ENCODE data around the gene TRAPPC13.
"Not testable (repeated sequence)": the region's sequence is repeated elsewhere in the genome, so short reads cannot be mapped to it uniquely, and the experiment has no call there.

Gene TRAPPC13

DNA sequence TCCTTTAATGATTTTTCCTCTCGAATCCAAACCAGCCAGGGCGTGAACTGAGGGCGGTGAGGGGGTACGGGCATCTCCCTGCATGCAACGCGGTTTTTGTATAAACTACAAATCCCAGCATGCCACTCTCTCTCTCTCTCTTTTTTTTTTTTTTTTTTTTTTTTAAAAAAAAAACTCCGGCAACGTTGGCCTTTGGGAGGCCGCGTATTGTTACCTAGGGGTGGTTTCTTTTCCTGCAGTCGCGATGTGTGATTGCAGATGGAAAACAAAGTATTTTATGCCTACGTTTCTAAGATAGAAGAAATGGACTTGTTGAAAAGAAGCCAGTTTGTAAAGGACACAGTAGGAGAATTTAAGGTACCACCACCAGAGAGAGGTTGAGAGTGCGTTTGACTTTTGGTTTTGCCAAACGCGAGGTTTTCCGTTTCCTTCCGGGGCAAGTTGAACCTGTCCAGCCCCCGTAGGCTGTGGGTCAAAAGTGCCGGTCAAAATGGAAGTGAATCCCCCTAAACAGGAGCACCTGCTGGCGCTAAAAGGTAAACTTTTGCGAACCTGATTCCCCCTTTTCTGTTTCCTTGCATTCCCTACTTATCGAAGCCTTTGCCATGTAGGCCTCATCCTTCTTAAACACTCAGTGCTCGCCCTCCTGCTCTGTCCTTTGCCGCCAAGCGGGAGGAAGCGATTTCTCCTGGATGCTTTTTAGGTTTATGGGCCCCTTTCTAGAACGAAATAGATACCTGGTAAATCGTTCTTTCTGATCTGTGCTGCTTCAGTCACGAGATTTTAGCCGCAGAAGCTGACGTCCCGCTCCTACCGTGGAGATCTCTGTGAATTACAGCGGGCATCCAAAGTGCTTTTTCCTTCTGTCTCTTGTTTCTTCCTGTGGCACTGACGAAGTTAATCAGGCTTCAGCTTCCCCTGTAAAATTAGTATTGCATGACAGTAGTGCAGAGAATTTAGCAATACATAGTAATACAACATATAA, at the start of gene TRAPPC13, which contains the start of gene SHLD3:
TSS of gene TRAPPC13 (plus strand) at position 457 of the 985 bp plus-strand sequence. CDS start at position 491, 34 bp downstream.
TSS of gene SHLD3 (plus strand) at position 457 of the 985 bp plus-strand sequence. CDS start 4,561 bp downstream, outside the sequence.
- Histone ChIP-seq H3K27ac (ENCODE audit: low read length) (peak within 1 kb of the TSS; percentile 94), H3K4me1 (ENCODE audit: control insufficient read depth, low read depth, low read length) (peaks cover 17% of the 10 kb centered on the region), H3K9me3 (ENCODE audit: control insufficient read depth, low read depth, low read length) (no peaks in the 10 kb centered on the region), H3K9ac (ENCODE audit: low read length) (peak within 1 kb of the TSS; percentile 95), H3K4me3 (ENCODE audit: low read length) (peak within 1 kb of the TSS; percentile 83), H3K36me3 (ENCODE audit: control insufficient read depth, low read depth, low read length) (peaks cover 6% of the 10 kb centered on the region), H3K27me3 (ENCODE audit: control insufficient read depth, insufficient read depth, low read length) (no peaks in the 10 kb centered on the region)

DNA sequence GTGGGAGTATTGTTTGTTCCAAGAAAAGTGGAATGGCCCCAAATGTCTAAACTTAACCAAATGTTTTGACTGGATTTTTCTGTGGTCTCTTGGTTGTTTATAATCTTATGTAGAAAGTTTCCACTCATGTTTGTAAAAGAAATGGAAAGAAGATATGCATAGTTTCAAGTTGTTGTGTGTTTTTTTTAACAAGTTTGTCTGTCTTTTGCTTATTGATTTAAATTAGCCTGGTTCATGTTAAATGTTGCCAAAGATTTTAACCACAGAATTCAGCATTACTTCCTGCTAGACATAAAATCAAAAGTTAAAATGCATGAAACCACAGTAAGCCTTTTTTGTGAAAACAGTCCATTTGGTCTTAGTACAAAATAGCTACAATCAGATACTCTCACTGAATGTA, 47.7 kb upstream of the TRAPPC13 start:
- H3K9me3 ChIP-seq (ENCODE audit: control insufficient read depth, low read depth, low read length), result no peaks in the 10 kb centered on the region
- no peaks in the 10 kb centered on the region for H3K27me3 ChIP-seq (ENCODE audit: control insufficient read depth, insufficient read depth, low read length)
- H3K4me3 ChIP-seq (ENCODE audit: low read length), result no peak overlapping the region
- no peaks in the 10 kb centered on the region for H3K4me1 ChIP-seq (ENCODE audit: control insufficient read depth, low read depth, low read length)
- H3K36me3 ChIP-seq (ENCODE audit: control insufficient read depth, low read depth, low read length), result peaks cover 55% of the 10 kb centered on the region
- no peak overlapping the region for H3K27ac ChIP-seq (ENCODE audit: low read length)
- H3K9ac ChIP-seq (ENCODE audit: low read length), result no peak overlapping the region

GRCh38 chr5:65588694-65589093, 36.1 kb upstream of the TRAPPC13 start:
- H3K4me3 ChIP-seq (ENCODE audit: low read length), result no peak overlapping the region
- no peaks in the 10 kb centered on the region for H3K27me3 ChIP-seq (ENCODE audit: control insufficient read depth, insufficient read depth, low read length)
- no peak overlapping the region for H3K27ac ChIP-seq (ENCODE audit: low read length)
- H3K36me3 ChIP-seq (ENCODE audit: control insufficient read depth, low read depth, low read length), result peaks cover 63% of the 10 kb centered on the region
- no peak overlapping the region for H3K9ac ChIP-seq (ENCODE audit: low read length)
- no peaks in the 10 kb centered on the region for H3K4me1 ChIP-seq (ENCODE audit: control insufficient read depth, low read depth, low read length)
- H3K9me3 ChIP-seq (ENCODE audit: control insufficient read depth, low read depth, low read length), result no peaks in the 10 kb centered on the region

DNA sequence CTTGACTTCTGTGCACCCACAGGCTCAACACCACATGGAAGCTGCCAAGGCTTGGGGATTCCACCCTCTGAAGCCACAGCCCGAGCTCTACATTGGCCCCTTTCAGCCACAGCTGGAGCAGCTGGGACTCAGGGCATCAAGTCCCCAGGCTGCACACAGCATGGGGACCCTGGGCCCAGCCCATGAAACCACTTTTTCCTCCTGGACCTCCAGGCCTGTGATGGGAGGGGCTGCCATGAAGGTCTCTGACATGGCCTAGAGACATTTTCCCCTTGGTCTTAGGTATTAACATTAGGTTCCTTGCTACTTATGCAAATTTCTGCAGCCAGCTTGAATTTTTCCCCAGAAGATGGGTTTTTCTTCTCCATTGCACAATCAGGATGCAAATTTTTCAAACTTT, 23.1 kb upstream of the TRAPPC13 start:
- H3K4me3 ChIP-seq (ENCODE audit: low read length); H3K9ac ChIP-seq (ENCODE audit: low read length); H3K9me3 ChIP-seq (ENCODE audit: control insufficient read depth, low read depth, low read length); H3K27ac ChIP-seq (ENCODE audit: low read length); H3K27me3 ChIP-seq (ENCODE audit: control insufficient read depth, insufficient read depth, low read length); H3K4me1 ChIP-seq (ENCODE audit: control insufficient read depth, low read depth, low read length): not testable (repeated sequence)
- H3K36me3 ChIP-seq (ENCODE audit: control insufficient read depth, low read depth, low read length), result peaks cover 24% of the 10 kb centered on the region

GRCh38 chr5:65611524-65611923, 13.3 kb upstream of the TRAPPC13 start:
- no peaks in the 10 kb centered on the region for H3K9me3 ChIP-seq (ENCODE audit: control insufficient read depth, low read depth, low read length)
- H3K27me3 ChIP-seq (ENCODE audit: control insufficient read depth, insufficient read depth, low read length), result no peaks in the 10 kb centered on the region
- H3K4me3 ChIP-seq (ENCODE audit: low read length), result no peak overlapping the region
- H3K36me3 ChIP-seq (ENCODE audit: control insufficient read depth, low read depth, low read length), result peaks cover 49% of the 10 kb centered on the region
- no peak overlapping the region for H3K27ac ChIP-seq (ENCODE audit: low read length)
- H3K9ac ChIP-seq (ENCODE audit: low read length), result no peak overlapping the region
- H3K4me1 ChIP-seq (ENCODE audit: control insufficient read depth, low read depth, low read length), result no peaks in the 10 kb centered on the region

GRCh38 chr5:65612298-65612907, 12.4 kb upstream of the TRAPPC13 start:
- no peak overlapping the region for H3K27ac ChIP-seq (ENCODE audit: low read length)
- no peak overlapping the region for H3K9ac ChIP-seq (ENCODE audit: low read length)
- peaks cover 41% of the 10 kb centered on the region for H3K36me3 ChIP-seq (ENCODE audit: control insufficient read depth, low read depth, low read length)
- no peaks in the 10 kb centered on the region for H3K4me1 ChIP-seq (ENCODE audit: control insufficient read depth, low read depth, low read length)
- no peaks in the 10 kb centered on the region for H3K9me3 ChIP-seq (ENCODE audit: control insufficient read depth, low read depth, low read length)
- H3K4me3 ChIP-seq (ENCODE audit: low read length), result no peak overlapping the region
- H3K27me3 ChIP-seq (ENCODE audit: control insufficient read depth, insufficient read depth, low read length), result no peaks in the 10 kb centered on the region

DNA sequence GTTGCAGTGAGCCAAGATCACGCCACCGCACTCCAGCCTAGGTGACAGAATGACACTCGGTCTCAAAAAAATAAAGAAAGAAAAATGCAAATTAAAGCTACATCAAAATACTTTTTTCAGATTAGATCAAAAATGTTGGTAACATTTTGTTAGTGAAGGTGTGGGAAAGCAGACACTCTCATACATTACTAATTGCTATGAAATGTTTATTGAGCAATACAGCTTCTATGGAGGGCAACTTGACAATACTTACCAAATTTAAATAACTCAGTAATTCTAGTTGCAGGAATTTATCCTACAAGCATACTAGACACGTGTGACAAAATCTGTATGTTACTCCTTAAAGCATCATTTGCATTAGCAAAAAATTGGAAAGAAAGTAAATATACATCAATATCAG, 4.8 kb upstream of the TRAPPC13 start:
- H3K9me3 ChIP-seq (ENCODE audit: control insufficient read depth, low read depth, low read length), result no peaks in the 10 kb centered on the region
- H3K4me3 ChIP-seq (ENCODE audit: low read length), result no peak overlapping the region

GRCh38 chr5:65621961-65622360, 2.9 kb upstream of the TRAPPC13 start:
- H3K9me3 ChIP-seq (ENCODE audit: control insufficient read depth, low read depth, low read length); H3K27me3 ChIP-seq (ENCODE audit: control insufficient read depth, insufficient read depth, low read length); H3K27ac ChIP-seq (ENCODE audit: low read length); H3K36me3 ChIP-seq (ENCODE audit: control insufficient read depth, low read depth, low read length); H3K9ac ChIP-seq (ENCODE audit: low read length); H3K4me3 ChIP-seq (ENCODE audit: low read length): not testable (repeated sequence)
- H3K4me1 ChIP-seq (ENCODE audit: control insufficient read depth, low read depth, low read length), result peaks cover 17% of the 10 kb centered on the region

More for the DNA sequence above, 4.8 kb upstream of the TRAPPC13 start:
- H3K4me1 ChIP-seq (ENCODE audit: control insufficient read depth, low read depth, low read length), result peaks cover 9% of the 10 kb centered on the region
- H3K36me3 ChIP-seq (ENCODE audit: control insufficient read depth, low read depth, low read length), result no peaks in the 10 kb centered on the region
- no peak overlapping the region for H3K9ac ChIP-seq (ENCODE audit: low read length)
- H3K27me3 ChIP-seq (ENCODE audit: control insufficient read depth, insufficient read depth, low read length), result no peaks in the 10 kb centered on the region
- no peak overlapping the region for H3K27ac ChIP-seq (ENCODE audit: low read length)

DNA sequence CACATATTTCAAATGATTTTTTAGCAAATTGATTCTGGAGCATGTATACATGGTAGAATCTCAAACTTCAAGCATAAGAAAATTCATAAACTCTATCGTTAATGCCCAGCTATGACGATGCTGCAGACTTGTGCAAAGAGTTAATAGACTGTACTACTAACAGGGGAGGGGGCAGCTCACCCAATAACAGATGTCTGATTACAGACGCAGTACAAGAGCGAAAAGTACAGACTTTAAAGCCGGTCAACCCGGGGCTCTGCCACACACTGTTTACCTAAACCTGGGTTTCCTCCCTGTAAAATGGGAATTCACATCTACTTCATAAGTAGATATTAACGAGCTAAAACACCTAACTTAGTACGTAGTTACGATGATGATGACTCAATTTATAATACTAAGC, 1.3 kb upstream of the TRAPPC13 start:
- Histone ChIP-seq H3K4me3 (ENCODE audit: low read length) (peak overlapping the region; percentile 83), H3K9me3 (ENCODE audit: control insufficient read depth, low read depth, low read length) (no peaks in the 10 kb centered on the region), H3K27ac (ENCODE audit: low read length) (no peak overlapping the region), H3K27me3 (ENCODE audit: control insufficient read depth, insufficient read depth, low read length) (no peaks in the 10 kb centered on the region), H3K9ac (ENCODE audit: low read length) (peak overlapping the region; percentile 95), H3K4me1 (ENCODE audit: control insufficient read depth, low read depth, low read length) (peaks cover 17% of the 10 kb centered on the region), H3K36me3 (ENCODE audit: control insufficient read depth, low read depth, low read length) (no peaks in the 10 kb centered on the region)

GRCh38 chr5:65624025-65624570, 729 bp upstream of the TRAPPC13 start, which contains the start of gene TRIM23:
TRIM23 (minus strand) TSS chr5:65624333; CDS start chr5:65624274, 59 bp downstream.
- Histone ChIP-seq H3K9me3 (ENCODE audit: control insufficient read depth, low read depth, low read length) (no peaks in the 10 kb centered on the region), H3K27ac (ENCODE audit: low read length) (peak within 1 kb of the TSS; percentile 94), H3K27me3 (ENCODE audit: control insufficient read depth, insufficient read depth, low read length) (no peaks in the 10 kb centered on the region)

DNA sequence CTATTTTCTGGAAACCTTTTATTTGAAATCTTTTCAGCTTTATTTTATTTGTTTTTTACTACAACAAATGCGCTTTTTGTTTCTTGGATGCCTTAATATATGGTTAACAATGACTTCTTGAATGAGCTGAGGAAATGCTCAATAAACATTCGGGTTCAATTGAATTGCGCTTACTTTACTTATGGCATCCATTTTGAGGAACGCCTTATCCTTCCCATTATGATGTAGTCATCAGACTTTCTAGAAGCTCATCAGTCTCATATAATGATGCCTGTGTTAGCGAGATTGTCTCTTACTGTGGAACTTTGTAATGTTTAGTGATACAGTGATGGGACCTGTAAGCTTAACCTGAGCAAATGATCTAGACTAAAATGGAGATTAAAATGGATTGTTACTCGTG, 916 bp downstream of the TRAPPC13 start:
- Histone ChIP-seq H3K9ac (ENCODE audit: low read length) (peak overlapping the region; percentile 95), H3K36me3 (ENCODE audit: control insufficient read depth, low read depth, low read length) (peaks cover 9% of the 10 kb centered on the region), H3K4me3 (ENCODE audit: low read length) (peak overlapping the region; percentile 83), H3K27ac (ENCODE audit: low read length) (peak overlapping the region; percentile 94), H3K4me1 (ENCODE audit: control insufficient read depth, low read depth, low read length) (peaks cover 17% of the 10 kb centered on the region), H3K9me3 (ENCODE audit: control insufficient read depth, low read depth, low read length) (no peaks in the 10 kb centered on the region), H3K27me3 (ENCODE audit: control insufficient read depth, insufficient read depth, low read length) (no peaks in the 10 kb centered on the region)

More at GRCh38 chr5:65624025-65624570, 729 bp upstream of the TRAPPC13 start, which contains the start of gene TRIM23:
- no peaks in the 10 kb centered on the region for H3K36me3 ChIP-seq (ENCODE audit: control insufficient read depth, low read depth, low read length)
- peak within 1 kb of the TSS; percentile 95 for H3K9ac ChIP-seq (ENCODE audit: low read length)
- peak within 1 kb of the TSS; percentile 83 for H3K4me3 ChIP-seq (ENCODE audit: low read length)
- peaks cover 17% of the 10 kb centered on the region for H3K4me1 ChIP-seq (ENCODE audit: control insufficient read depth, low read depth, low read length)

All from iPS-18a (cell line).